Measurements from ENCODE around the gene PRAMEF1.
"Not testable (repeated sequence)": the region's sequence is repeated elsewhere in the genome, so short reads cannot be mapped to it uniquely, and the experiment has no call there.

PRAMEF1 gene

DNA sequence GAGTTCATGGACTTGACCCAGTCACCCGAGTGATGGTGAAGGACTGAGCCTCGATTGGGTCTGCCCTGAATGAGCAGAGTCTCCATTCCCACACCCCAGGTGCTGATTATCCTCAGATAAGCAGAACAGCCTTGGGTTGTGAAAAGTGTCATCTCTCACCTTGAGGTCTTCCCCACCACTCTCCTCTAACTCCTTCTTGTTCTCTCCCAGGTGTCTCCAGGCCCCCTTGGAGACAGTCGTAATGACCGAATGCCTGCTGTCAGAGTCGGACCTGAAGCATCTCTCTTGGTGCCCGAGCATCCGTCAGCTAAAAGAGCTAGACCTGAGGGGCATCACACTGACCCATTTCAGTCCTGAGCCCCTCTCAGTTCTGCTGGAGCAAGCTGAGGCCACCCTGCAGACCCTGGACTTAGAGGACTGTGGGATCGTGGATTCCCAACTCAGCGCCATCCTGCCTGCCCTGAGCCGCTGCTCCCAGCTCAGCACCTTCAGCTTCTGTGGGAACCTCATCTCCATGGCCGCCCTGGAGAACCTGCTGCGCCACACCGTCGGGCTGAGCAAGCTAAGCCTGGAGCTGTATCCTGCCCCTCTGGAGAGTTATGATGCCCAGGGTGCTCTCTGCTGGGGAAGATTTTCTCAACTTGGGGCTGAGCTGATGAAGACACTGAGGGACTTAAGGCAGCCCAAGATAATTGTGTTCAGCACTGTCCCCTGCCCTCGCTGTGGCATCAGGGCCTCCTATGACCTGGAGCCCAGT, 14.2 kb upstream of the PRAMEF1 start:
- DNase-seq, result no peak

- DNase-seq, result no peak
These were observed 13.1 kb upstream of the PRAMEF1 start for GRCh38 chr1:12778061-12778460.

DNA sequence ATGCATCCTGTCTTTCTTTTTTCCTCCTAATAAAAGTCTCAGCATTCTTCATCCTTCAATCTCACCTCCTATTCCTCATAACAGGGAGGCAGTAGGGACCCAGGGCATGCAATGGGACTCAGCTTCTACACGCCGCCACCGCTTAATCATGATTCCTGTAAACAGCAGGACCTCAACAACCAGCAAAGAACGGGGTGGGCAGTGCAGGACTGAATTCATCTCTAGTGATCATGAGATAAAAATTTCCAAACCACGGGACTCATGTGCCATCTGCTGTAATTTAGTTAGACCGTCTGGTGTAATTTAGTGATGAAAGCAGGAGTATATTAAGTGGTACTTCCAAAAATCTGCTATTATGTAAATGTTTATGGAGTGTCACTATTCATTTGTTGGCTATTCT, 12.3 kb upstream of the PRAMEF1 start:
- DNase-seq, result no peak

GRCh38 chr1:12781488-12781887, 9.7 kb upstream of the PRAMEF1 start:
- not testable (repeated sequence) for DNase-seq

GRCh38 chr1:12783783-12784182, 7.4 kb upstream of the PRAMEF1 start:
- DNase-seq, result peak; percentile 44

GRCh38 chr1:12784729-12785128, 6.5 kb upstream of the PRAMEF1 start:
- peak; percentile 3 for DNase-seq

DNA sequence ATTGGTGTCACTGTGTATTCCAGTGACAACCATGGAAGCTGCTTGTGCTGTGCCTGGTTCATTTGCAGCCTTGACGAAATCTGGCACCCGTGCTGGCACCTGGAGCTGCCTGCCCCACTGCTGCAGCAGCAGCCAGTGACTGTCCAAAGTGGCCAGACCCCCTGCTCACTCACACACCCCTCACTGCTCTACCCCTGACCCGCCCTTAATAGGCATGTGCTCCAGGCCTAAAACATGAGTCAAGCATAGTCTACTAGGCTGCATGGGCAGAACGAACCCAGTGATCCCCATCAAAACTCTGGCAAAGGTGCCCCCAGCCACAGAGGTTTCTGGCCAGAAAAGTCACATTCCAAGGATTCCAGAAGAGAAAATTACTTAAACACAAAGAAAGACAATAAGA, 7.7 kb downstream of the PRAMEF1 start:
- no peak for DNase-seq

GRCh38 chr1:12799730-12800129, 8.5 kb downstream of the PRAMEF1 start:
- DNase-seq, result no peak

DNA sequence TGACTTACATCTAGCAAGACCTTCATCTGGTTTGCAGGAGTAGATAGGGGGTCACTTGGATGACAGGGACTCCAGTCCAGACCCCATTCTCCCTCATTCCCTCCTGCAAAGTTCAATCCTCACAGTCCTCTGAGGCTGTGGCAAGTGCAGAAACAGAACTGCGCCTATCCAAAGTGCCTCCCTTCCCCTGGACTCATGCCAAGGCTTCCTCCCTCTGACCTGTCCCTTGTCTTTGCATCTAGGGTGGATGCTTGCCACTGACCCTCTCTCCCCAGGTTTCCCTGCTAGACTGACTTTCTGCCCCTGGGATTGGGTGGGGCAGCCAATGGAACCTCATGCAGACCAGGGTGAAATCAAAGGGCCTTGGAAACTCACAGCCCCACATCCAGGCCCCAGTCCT, 18.7 kb downstream of the PRAMEF1 start:
- DNase-seq, result no peak

- no peak for DNase-seq
These were observed 19.7 kb downstream of the PRAMEF1 start for GRCh38 chr1:12810691-12811408.

- DNase-seq, result no peak
These were observed 20.2 kb downstream of the PRAMEF1 start for GRCh38 chr1:12811409-12811784.

DNA sequence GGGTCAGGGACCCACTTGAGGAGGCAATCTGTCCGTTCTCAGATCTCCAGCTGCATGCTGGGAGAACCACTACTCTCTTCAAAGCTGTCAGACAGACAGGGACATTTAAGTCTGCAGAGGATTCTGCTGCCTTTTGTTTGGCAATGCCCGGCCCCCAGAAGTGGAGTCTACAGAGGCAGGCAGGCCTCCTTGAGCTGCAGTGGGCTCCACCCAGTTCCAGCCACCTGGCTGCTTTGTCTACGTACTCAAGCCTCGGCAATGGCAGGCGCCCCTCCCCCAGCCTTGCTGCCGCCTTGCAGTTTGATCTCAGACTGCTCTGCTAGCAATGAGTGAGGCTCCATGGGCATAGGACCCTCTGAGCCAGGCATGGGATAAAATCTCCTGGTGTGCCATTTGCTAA, 27.9 kb downstream of the PRAMEF1 start:
- DNase-seq, result not testable (repeated sequence)

GRCh38 chr1:12831310-12831709, 40.1 kb downstream of the PRAMEF1 start, which contains the start of gene PRAMEF11:
TSS of gene PRAMEF11 (minus strand) at chr1:12831410. CDS start at chr1:12828789, 2,621 bp downstream.
- DNase-seq, result not testable (repeated sequence)

- not testable (repeated sequence) for DNase-seq
These were observed 42.1 kb downstream of the PRAMEF1 start for GRCh38 chr1:12833251-12833650.
